NCI-H146 treated with DMSO at 0.1 percent for 48 hours (cell line): Measurements from ENCODE around the gene GPC6.
"Not testable (repeated sequence)": the region's sequence is repeated elsewhere in the genome, so short reads cannot be mapped to it uniquely, and the experiment has no call there.

ENCODE experiments used
- DNase-seq: peaks from one replicate; lab custom pipeline; 2025; ENCODE audit not compliant: unreplicated experiment; lab: John Stamatoyannopoulos, UW

The GPC6 gene

DNA sequence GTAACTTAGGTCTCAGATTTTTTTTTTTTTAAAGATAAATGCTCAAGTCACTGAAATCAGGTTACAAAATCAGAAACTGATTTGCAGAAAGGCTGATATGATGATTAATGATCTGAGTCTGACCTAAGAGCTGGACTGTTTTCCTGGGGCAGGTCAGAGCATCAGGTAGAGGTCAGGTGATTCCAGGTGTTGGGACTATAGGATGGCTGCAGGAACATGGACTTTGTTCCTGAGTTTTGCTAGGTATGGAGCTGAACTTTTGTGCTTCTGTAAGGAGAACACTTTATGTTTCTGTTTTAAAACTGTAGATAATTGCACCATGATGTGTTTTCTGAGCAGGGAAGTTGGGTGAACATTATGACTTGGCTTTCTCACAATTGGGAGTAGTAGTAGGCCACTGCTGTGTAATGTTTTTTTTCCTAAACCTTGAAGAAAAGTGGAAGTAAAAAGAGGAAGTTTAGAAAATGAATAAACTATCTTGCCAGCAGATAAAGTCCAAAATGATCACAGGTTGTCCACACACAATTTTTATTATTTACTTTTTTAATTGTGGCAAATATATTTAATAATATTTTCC, 955.7 kb downstream of the GPC6 start:
- DNase-seq, result no peak

DNA sequence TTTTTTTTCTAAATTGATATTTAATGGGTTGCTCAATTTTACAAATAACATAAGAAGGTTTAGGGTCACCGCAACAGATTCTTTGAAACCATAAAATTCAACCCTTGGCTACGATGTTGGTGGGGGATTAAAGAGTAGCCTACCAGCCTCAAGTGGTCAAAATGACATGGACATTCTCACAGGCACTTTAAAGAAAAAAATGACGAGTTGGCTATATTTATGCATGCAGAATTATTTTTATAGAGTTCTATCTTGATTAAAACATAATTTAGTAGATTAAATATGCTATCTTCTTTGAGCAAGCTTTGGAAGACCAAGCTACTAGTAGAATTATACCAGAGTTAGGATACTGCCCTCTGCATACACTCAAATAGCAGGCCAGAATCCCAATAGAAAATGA, 959.9 kb downstream of the GPC6 start:
- no peak for DNase-seq

DNA sequence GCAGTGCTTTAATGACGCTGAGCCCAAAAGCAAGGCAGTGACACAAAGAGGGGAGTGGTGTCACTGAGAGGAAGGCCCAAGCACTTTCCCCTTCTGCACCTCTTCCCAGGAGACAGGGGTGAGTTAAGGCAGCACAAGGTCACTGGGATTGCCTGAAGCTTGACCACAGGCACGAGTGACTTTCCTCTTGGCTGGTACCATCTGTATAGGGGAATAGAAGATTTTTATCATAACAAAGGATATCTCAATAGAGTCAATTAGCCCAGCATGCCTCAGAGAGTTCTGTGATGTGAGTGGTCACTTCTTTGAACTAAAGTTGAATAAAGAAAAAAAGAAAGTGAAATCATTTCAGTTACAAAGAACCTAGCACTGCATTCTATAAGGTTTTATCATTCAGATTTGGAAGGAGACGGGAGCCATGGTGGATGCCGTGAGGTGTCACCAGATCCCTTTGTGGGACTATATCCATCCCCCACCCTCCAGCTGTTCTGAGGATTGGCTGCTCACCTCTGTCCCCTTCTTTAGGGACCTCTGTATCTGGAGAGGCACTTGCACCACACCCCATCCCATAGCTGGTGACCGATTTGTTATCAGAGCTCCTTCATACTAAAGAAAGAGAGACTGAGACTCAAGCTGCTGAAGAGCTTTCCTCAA, 961.7 kb downstream of the GPC6 start:
- no peak for DNase-seq

DNA sequence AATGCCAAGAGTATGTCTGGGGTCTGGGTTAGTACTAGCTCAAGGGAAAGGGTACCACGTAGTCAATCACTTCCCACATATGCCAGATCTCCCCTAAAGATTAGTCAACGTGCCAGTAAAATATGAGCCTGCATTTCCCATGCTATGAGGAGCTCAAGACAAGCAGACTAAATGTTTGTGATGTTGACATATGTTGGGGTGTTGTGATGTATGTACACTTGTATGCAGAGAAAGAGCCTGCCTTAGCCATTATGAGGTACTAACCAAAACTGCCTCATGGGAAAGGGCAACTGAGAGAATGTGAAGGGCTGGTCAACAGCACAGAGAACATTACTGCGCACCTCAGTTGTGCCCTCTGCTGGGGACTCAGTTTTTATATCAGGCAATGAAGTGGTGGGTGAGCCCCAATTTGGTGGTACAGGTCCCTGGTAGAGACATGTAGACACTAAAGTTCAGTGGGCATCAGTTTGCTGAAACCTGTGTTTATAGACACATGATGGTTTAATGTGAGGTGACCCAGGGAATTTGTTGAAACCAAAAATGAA, 965.9 kb downstream of the GPC6 start:
- peak; percentile 32 for DNase-seq

DNA sequence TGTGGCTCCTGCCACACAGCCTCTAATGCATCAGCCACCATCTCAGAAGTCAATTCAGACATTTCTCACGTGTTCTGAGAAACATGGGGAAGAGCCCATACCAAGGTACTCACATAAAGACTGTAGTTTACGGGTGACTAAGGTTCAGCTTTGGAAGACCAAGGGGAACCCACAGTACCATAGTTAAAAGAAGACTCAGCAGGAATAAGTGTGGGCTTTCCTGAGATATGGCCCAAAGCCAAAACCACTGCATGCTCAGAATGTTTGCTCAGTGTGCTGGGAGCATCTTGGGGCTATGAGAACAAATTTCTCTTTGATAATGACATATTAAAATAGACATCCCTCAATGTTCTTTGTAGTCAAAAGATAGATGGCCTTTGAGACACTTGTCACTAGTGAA, 969.1 kb downstream of the GPC6 start:
- DNase-seq, result no peak

DNA sequence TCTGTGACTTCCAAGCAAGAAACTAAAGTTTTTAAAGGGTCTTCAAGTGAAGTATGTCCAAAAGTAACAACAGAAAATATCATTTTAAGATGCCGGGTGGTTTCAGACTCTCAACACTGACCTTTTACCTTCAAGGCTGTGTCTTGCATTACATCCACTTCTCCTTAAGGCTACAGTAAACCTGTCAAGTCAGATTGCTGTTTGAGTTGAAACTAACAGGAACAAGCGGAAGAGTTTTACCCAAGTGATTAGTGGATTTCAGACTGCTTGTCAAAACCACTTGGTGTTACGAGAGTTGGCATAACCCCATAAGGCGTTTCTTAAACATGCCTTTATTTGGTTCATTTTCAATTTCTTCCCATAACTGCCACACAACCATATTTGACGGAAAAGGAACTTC, 969.8 kb downstream of the GPC6 start:
- DNase-seq, result no peak

DNA sequence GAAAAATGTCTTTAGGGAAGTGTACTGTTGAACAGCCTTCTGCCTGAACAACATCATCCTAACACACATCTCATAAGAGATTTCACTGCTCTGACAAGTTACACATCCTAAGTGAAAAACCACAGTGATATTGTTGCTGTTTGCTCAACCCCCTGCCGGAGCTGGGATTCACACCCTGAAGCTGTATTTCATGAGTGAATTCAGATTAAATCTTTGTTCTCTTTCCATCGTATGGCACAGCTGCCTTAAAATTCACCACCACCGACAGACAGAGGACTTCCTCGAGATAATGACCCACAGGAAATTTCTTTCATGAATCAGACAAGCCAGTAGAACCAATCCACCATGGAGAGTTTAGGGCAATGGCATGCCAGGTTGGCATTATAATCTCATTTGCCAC, 972.1 kb downstream of the GPC6 start:
- peak; percentile 61 for DNase-seq

DNA sequence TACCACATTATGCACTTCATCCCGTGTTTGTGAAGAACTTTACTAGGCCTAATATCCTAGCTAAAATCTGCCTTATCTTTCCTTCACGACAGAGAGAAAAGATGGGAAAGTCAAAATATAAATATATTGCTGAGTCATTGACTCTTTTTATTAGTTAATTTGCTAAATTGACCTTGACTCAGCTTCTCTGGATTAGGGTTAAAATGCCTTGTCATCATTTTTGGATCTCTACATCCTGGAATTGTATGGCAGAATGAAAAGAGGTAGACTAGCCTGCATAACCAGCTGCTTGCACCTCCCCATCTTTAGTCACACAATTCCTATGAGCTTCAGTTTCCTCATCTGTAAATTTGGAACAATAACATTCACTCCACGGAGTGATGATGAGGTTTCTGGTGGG, 972.5 kb downstream of the GPC6 start:
- DNase-seq, result no peak

DNA sequence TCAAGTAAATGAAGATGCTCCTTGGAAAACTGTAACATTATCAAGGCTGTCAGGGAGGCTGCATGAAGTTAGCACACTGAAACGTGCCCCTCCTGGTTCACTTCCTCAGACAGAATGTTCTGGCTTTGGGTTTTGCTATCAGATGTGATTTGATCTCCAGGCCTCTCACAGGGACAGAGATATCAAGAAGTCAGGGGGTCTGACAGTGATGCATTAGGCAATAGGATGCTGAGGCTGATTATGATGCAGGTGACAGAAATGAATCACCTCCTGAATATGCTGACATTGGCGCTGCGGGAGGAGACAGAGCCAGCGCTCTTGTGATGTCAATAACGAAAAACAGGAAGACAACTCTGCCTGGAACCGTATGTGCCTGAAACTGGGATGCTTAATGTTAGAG, 974.4 kb downstream of the GPC6 start:
- no peak for DNase-seq

DNA sequence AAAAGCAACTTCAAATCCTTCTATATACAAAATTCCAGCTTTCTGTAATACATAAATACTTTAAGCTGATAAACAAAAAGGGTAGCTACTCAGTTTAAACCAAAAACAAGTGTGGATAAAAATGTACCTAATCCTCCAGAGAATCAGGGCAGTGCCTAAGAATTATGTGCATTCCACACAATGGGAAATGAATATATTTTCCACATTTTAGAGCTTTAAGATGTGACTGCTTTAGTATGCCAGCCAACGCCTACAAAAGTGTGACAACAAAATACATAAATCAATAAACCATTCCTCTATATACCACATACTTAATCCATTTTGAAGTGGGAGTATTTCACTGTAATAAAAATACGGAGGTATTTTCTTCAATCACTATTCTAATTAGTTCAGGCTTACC, 977.6 kb downstream of the GPC6 start:
- no peak for DNase-seq

DNA sequence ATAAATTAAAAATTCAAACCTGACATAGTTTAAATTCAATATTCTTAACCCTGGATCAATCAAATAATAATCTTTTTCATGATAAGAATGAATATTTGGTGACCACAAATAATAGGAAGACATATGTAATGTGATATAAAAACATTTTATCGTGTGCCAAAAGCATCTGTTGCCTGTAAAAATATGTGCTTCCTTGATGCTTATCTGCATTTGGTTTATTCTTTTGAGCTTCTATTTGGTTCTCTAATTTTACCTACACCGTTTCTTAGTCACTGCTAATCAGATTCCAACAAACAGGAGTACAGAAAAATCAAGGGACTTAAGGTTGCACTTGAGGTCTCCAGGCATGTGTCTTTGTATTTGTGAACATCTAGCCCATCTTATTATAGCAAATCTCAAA, 978.3 kb downstream of the GPC6 start:
- DNase-seq, result no peak

DNA sequence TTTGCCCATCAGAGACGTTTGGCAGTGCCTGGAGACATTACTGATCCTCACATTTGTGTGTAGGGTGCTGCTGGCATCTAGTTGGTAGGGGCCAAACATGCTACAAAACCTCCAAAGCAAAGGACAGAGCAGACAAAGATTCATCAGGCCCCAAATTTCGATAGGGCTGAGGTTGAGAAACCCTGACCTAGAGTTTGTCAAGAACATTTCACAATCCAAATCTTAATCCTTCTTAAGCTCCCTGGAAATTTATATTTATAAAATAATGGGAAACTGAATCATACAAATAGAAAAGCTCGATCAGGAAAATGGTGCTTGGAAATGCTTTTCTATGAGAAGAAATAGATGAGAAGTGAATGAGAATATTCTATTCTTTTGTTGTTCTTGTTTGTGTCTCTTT, 979.3 kb downstream of the GPC6 start:
- no peak for DNase-seq

DNA sequence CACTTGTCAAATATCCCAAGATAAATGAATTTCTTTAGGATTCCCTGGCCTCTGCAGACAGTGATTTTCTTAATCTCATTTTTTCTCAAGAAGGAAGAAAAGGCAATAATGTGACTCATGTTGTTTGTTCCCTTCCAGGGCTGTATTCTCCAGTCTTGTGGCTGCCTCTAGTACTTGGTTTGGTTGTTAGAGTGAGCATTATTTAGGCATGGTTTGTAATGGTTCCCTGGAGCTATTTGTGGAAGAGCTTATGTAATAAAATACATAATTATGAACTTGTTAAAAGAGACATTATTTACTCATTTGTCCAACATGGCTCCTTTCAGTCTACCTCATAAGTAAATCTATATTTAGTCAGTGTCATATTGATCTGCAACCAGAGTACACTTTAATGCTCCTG, 982.5 kb downstream of the GPC6 start:
- DNase-seq, result peak; percentile 90

DNA sequence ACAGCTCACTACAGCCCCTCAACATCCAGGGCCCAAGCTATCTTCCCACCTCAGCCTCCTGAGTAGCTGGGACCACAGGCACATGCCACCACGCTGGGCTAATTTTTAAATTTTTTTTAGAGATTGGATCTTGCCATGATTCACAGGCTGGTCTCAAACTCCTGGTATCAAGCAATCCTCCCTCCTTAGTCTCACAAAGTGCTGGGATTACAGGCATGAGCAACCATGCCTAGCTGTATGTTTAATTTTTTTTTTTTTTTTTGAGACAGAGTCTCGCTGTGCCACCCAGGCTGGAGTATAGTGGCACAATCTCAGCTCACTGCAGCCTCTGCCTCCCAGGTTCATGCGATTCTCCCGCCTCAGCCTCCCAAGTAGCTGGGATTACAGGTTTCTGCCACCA, 983.3 kb downstream of the GPC6 start:
- not testable (repeated sequence) for DNase-seq

DNA sequence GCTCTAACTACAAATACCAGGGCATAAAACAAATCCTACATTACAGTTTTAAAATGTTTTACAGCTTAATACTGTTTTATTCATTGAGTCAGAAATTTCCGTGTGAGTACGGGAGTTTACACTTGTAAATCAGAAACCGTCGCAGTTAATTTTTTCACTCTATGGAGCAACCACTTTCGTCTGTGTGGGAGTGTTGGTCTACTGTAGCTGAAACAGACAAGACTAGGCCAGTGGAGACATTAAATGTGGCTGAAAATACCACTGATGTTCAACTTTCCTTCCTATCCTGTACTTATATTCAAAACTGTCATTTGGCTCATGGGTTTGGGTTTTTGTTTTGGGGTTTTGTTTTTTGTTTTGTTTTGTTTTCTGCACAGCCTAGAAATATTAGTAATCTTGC, 984.2 kb downstream of the GPC6 start:
- no peak for DNase-seq

DNA sequence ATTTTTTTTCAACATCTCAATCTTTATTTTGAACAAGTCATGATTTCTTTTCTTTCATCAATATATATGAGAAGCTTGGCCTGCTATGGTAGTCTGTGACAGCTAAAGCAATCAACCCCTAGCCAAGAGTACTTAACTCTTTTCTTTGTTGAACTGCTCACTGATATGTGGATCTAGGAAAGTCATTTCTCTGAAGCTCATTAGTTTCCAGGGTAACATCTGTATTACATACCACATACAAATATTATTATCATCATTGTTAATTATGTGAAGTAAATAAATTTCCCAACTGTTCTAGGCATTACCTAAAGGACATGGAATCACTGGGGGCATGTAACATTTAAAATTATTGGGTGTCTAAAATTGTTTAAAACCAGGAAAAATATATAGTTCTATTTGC, 985.6 kb downstream of the GPC6 start:
- no peak for DNase-seq

DNA sequence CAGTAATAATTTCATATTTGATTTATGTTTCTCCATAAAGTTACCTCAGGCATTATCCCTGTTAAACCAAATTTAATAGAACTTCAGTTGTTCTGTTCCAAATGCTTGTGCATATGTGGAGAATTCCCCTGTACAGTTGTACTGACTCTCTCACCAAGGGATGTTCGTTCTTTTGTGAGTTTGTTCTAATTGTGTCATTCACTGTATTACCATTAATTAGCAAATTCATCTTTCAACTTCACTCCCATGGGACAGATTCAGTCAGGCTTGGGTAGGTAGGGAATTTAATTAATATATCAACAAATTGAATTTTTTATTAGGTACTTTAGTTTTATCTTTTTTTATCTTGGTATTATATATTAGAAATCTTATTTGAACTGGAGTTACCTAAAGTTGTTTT, 987.5 kb downstream of the GPC6 start:
- no peak for DNase-seq

DNA sequence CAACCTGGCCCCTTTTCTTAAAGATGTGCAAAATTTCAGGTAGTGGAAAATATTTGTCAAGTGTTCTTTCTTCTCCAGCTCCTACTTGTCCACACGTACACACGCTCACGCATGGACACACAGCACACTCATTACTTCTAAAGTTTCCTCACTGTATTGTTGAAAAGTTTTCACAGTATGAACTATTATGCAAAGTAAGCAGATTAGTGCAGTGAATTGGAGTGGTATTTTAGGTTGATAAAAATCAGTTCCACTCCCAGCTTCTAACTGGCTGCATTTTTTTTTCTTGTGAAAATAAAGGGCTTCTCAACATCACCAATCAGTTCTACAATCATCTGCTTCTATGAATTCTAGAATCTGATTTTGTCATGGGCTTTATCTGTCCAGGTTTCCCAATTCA, 988.4 kb downstream of the GPC6 start:
- DNase-seq, result no peak

DNA sequence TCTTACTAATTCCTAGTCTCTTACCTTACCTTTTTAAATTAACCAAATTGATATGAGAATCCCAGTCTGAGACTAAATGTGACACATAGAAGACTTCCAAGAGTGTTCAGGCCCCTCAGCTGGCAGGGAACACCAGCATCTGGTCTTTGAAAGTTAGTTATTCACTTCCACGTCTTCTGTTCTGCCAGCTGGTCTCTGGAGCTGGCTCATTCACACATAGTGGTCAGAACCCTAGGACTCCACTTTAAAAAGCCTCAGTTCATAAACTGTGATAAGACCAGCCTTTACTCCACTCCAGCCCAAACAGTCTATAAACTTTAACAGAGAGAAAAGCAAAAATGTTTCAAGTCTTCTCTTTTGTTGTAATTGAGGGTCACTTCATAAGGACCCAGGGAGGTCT, 989.9 kb downstream of the GPC6 start:
- DNase-seq, result no peak

DNA sequence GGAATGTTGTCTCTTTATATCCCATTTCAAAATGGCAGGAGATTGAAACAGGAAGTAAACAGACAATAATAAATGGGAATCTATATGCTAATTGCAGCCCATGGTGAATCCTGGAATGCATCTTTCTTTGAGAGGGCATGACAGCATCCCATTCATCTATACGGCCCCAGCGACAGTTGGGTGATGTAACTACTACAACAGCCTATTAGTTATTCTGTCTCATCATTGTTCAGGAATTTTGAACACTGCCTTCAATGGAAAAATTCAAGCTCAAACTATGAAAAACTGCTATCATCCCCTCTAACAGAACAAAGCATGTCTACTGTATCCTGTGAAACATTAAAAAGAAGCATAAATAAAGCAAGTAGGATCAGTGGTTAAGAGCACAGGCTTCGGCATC, 990.8 kb downstream of the GPC6 start:
- no peak for DNase-seq

DNA sequence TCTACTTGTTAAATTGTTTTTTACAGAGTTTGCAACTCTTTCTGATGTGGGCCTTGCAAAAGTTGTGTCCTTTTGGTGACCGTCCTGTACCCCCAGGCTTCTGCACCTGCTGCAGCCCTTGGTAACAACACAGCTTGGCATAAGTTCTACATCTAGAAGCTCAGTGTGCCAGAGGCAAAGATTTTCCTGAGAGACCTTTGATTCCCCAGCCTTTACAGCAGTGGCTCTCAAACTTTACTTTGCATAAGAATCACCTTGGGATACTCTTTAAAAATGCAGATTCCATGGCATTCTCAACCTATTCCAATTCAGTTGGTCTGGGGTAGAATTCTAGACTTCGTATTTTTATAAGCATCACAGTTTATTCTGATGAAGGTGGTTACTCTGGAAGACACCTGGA, 991.9 kb downstream of the GPC6 start:
- DNase-seq, result no peak

DNA sequence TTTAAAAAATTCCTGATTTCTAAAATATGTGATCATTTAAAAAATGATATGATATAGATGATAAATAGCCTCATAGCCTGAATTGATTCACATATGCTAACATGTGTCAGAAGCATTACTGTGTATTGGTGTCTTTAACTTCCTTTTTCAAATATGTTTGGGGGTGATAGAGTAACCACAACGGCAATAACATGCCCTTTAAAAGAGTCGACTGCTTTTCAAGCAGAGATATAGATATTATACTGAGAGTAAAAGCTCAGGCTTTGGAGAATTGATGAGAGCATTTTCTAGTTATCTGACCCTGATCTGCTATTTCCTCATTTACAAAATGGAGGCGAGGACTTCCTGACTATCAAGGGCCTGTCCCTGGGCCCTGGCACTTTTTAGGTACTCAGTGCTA, 992.3 kb downstream of the GPC6 start:
- no peak for DNase-seq

DNA sequence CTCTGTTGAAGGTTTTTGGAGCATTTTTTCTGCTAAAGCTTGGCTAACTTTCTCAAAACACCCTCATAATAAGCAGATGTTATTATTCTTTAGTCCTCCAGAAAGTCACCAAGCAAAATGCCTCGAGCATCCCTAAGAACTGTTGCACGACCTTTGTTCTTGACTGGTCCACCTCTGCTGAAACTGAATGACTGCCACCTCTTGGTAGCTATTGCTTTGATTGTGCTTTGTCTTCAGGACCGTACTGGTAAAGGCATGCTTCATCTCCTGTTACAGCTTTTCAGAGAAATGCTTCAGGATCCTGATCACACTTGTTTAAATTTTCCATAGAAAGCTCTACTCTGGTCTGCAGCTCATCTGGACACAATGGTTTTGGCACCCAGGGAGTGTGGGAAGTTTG, 998.1 kb downstream of the GPC6 start:
- no peak for DNase-seq
